OCI-LY7 (cell line): ENCODE data around the gene WTIP.

ENCODE experiments used
- EZH2phosphoT487 ChIP-seq: fragments of 200-600 bp; sonication (generic); IDR thresholded peaks from 2 replicates; pipeline ENCODE4 v1.6.1; 2018; ENCODE audit warnings: low read depth, borderline replicate concordance, mild to moderate bottlenecking, mixed run types, antibody characterized with exemption, low read length, moderate library complexity, mixed read lengths
- TF ChIP-seq, protein P1 (sequence below): fragments of 200-600 bp; sonication (generic); conservative IDR thresholded peaks from 2 replicates; pipeline ENCODE4 v1.5.1; 2014; ENCODE audit warnings: mild to moderate bottlenecking, antibody characterized with exemption, low read length, moderate library complexity, mixed read lengths

DNA sequence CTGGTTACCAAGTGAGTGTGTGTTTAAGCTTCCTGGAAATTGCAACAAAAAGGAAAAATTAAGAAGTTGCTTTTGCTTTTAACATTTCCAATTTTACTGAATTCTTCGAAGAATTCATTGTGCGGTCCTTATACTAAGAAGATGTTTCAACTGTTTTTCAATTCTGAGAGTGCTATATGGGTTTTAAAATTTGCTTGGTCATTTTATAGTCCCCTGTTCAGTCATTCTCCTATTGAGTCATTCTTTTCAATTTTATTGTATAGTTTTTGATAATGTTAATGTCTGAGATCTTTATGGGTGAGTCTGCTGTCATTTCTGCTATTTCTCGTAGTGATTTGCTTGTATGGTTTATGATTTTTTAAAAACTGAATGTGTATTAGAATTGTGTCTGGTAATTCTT is 26.9 kb upstream of the WTIP start:
- no peak for TF ChIP-seq EZH2phosphoT487
- TF ChIP-seq, protein P1, sequence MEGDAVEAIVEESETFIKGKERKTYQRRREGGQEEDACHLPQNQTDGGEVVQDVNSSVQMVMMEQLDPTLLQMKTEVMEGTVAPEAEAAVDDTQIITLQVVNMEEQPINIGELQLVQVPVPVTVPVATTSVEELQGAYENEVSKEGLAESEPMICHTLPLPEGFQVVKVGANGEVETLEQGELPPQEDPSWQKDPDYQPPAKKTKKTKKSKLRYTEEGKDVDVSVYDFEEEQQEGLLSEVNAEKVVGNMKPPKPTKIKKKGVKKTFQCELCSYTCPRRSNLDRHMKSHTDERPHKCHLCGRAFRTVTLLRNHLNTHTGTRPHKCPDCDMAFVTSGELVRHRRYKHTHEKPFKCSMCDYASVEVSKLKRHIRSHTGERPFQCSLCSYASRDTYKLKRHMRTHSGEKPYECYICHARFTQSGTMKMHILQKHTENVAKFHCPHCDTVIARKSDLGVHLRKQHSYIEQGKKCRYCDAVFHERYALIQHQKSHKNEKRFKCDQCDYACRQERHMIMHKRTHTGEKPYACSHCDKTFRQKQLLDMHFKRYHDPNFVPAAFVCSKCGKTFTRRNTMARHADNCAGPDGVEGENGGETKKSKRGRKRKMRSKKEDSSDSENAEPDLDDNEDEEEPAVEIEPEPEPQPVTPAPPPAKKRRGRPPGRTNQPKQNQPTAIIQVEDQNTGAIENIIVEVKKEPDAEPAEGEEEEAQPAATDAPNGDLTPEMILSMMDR = no peak
